ACC112 (cell line): ENCODE data around the gene KMT2C.
"Not testable (repeated sequence)": the region's sequence is repeated elsewhere in the genome, so short reads cannot be mapped to it uniquely, and the experiment has no call there.

Experiments used
- H2AFZ ChIP-seq: fragments of 200-600 bp; sonication (generic); one replicate; pipeline ENCODE4 v1.6.0; 2017; ENCODE audit warnings: antibody characterized with exemption, low read length; ENCODE audit not compliant: unreplicated experiment
- H3K27ac ChIP-seq: fragments of 200-600 bp; sonication (generic); 2 replicates; pipeline ENCODE4 v1.5.1; 2014; ENCODE audit warnings: low read depth, mild to moderate bottlenecking, antibody characterized with exemption, low read length, moderate library complexity
- H3K27me3 ChIP-seq: fragments of 200-600 bp; sonication (generic); 2 replicates; pipeline ENCODE4 v1.6.1; 2014; ENCODE audit warnings: mild to moderate bottlenecking, antibody characterized with exemption, low read length, moderate library complexity, mixed read lengths; ENCODE audit not compliant: insufficient read depth
- H3K36me3 ChIP-seq: fragments of 200-600 bp; sonication (generic); 2 replicates; pipeline ENCODE4 v1.6.1; 2016; ENCODE audit warnings: mild to moderate bottlenecking, antibody characterized with exemption, low read length, moderate library complexity, mixed read lengths; ENCODE audit not compliant: insufficient read depth
- H3K4me1 ChIP-seq: fragments of 200-600 bp; sonication (generic); one replicate; pipeline ENCODE4 v1.6.1; 2016; ENCODE audit warnings: low read length, mixed read lengths; ENCODE audit not compliant: insufficient read depth, unreplicated experiment, control insufficient read depth
- H3K4me3 ChIP-seq: fragments of 200-600 bp; sonication (generic); 2 replicates; pipeline ENCODE4 v1.5.1; 2014; ENCODE audit warnings: mild to moderate bottlenecking, low read depth, low read length
- H3K79me2 ChIP-seq: fragments of 200-600 bp; sonication (generic); one replicate; pipeline ENCODE4 v1.6.0; 2016; ENCODE audit warnings: low read length; ENCODE audit not compliant: control insufficient read depth, unreplicated experiment, insufficient read depth

Gene KMT2C

DNA sequence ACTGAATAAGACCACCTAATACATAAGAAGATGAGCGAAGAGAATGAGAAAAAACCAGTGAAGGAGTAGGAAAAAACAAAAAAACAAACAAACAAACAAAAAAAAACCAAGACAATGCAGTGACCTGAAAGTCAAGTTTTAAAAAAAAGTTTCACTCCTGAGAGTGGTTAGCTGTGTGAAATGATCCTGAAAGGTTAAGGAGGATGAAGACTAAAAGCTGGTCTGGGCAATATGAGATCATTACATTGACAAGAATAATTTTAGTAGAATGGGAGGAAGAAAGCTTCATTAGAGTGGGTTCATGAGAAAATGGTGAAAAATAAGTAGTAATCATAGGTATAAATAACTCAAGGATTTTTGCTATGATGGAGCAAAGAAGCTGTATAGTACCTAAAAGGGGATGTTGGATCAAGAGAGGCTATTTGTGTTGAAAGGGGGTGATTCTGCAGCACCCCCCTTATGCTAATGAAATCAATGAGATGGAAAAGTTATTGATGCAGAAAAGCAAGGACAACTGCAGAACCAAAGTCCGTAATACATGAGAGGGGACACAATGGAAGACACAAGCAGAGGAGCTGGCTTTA is 80.2 kb downstream of the KMT2C start:
- H3K4me3 ChIP-seq = no peak overlapping the region
- H3K27me3 ChIP-seq = no peaks in the 10 kb centered on the region
- H3K4me1 ChIP-seq = peaks cover 12% of the 10 kb centered on the region
- no peak overlapping the region for H2AFZ ChIP-seq
- H3K79me2 ChIP-seq = peaks cover 35% of the 10 kb centered on the region
- no peak overlapping the region for H3K27ac ChIP-seq
- H3K36me3 ChIP-seq = peaks cover 14% of the 10 kb centered on the region; the same call in 1 of the 2 replicates

GRCh38 chr7:152354061-152354460 is 81.7 kb downstream of the KMT2C start:
- no peak overlapping the region for H3K27ac ChIP-seq
- peaks cover 27% of the 10 kb centered on the region for H3K79me2 ChIP-seq
- H3K36me3 ChIP-seq = peaks cover 21% of the 10 kb centered on the region; the same call in 1 of the 2 replicates
- H3K4me1 ChIP-seq = peaks cover 12% of the 10 kb centered on the region
- no peaks in the 10 kb centered on the region for H3K27me3 ChIP-seq
- no peak overlapping the region for H3K4me3 ChIP-seq
- H2AFZ ChIP-seq = no peak overlapping the region

GRCh38 chr7:152353281-152353680 is 82.5 kb downstream of the KMT2C start:
- not testable (repeated sequence) for H2AFZ ChIP-seq, H3K27me3 ChIP-seq, H3K4me3 ChIP-seq, H3K27ac ChIP-seq
- peaks cover 26% of the 10 kb centered on the region for H3K36me3 ChIP-seq
- peaks cover 22% of the 10 kb centered on the region for H3K79me2 ChIP-seq
- H3K4me1 ChIP-seq = peaks cover 12% of the 10 kb centered on the region

DNA sequence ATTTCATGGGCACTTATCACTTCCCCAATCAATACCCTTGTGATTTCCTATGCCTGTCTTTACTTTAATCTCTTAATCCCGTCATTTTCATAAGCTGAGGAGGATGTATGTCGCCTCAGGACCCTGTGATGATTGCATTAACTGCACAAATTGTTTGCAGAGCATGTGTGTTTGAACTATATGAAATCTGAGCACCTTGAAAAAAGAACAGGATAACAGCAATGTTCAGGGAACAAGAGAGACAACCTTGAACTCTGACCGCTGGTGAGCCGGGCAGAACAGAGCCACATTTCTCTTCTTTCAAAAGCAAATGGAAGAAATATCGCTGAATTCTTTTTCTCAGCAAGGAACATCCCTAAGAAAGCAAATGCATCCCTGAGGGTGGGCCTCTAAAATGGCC is 84.1 kb downstream of the KMT2C start:
- peaks cover 23% of the 10 kb centered on the region for H3K79me2 ChIP-seq
- peaks cover 12% of the 10 kb centered on the region for H3K4me1 ChIP-seq
- H3K27ac ChIP-seq, H3K27me3 ChIP-seq, H3K4me3 ChIP-seq, H2AFZ ChIP-seq: not testable (repeated sequence)
- peaks cover 37% of the 10 kb centered on the region for H3K36me3 ChIP-seq

GRCh38 chr7:152351168-152351567 is 84.6 kb downstream of the KMT2C start:
- Histone ChIP-seq H3K4me1 (peaks cover 12% of the 10 kb centered on the region), H2AFZ (no peak overlapping the region), H3K36me3 (peaks cover 37% of the 10 kb centered on the region), H3K27me3 (no peaks in the 10 kb centered on the region), H3K27ac (no peak overlapping the region), H3K4me3 (no peak overlapping the region), H3K79me2 (peaks cover 23% of the 10 kb centered on the region)

DNA sequence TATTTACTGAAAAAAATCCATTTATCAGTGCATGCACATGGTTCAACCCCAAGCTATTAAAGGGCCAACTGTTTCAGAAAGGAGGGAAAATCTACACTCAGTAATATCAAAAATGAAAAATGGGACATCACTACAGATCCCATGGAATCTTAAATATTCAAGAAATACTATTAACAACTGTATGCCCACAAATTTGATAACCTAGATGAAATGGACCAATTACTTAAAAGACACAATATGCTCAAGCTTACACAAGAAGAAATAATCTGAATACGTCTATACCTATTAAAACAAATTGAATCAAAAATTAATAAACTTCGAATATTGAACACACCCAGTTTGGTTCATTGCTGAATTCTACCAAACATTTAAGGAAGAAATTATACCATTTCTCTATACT is 87.9 kb downstream of the KMT2C start:
- Histone ChIP-seq H3K27me3 (no peaks in the 10 kb centered on the region), H3K36me3 (peaks cover 31% of the 10 kb centered on the region), H3K4me3 (no peak overlapping the region), H3K4me1 (no peaks in the 10 kb centered on the region), H3K27ac (no peak overlapping the region), H2AFZ (no peak overlapping the region), H3K79me2 (peaks cover 27% of the 10 kb centered on the region)

GRCh38 chr7:152344253-152344652 is 91.5 kb downstream of the KMT2C start:
- H2AFZ ChIP-seq = no peak overlapping the region
- no peak overlapping the region for H3K4me3 ChIP-seq
- peaks cover 44% of the 10 kb centered on the region for H3K79me2 ChIP-seq
- peaks cover 4% of the 10 kb centered on the region for H3K4me1 ChIP-seq
- peaks cover 17% of the 10 kb centered on the region for H3K36me3 ChIP-seq
- no peak overlapping the region for H3K27ac ChIP-seq
- H3K27me3 ChIP-seq = no peaks in the 10 kb centered on the region

GRCh38 chr7:152342796-152343195 is 93.0 kb downstream of the KMT2C start:
- Histone ChIP-seq H3K4me3 (no peak overlapping the region), H3K27ac (no peak overlapping the region), H3K36me3 (peaks cover 6% of the 10 kb centered on the region), H2AFZ (no peak overlapping the region), H3K27me3 (no peaks in the 10 kb centered on the region), H3K4me1 (peaks cover 4% of the 10 kb centered on the region), H3K79me2 (peaks cover 50% of the 10 kb centered on the region)

GRCh38 chr7:152341914-152342236 is 93.9 kb downstream of the KMT2C start:
- Histone ChIP-seq H3K4me1 (peaks cover 4% of the 10 kb centered on the region), H3K4me3 (no peak overlapping the region), H3K27ac (no peak overlapping the region), H3K36me3 (no peaks in the 10 kb centered on the region), H3K27me3 (no peaks in the 10 kb centered on the region), H2AFZ (no peak overlapping the region), H3K79me2 (peaks cover 53% of the 10 kb centered on the region)

DNA sequence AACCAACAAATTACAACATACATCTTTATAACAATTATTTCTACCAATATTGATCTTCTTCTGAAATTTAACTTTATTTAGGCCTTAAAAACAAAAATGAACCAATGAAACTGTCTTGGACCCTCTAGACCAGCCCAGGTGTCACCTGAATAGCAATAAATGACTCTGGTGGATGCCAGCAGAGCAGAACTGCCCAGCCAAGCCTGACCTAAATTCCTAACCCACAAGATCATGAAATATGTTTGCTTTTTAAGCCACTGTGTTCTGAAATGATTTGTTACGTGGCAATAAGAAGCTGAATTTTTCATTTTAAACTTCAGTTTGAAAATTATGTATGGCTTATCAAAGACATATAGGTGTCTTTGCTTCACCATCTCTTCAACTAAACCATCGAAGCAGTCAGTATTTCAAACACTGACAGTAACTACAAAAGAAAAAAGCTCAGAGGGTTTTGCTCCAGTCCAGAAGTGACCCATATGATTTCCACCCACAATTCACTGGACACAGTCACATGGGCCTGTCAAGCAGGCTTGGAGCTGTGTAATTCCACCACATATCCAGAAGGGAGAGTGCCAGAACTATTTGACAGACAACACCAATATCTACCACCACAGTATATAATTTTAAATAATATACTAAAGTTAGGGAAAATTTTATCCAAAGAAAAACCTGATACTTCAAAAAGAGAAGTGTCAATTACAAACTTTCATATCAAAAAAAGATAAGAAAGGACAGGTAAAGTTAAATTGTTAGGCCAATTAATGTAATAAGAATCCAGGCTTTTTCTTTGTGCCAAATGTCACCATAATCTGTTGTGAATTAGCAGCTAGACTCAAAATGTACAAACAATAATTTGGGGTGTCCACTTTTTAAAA is 94.5 kb downstream of the KMT2C start:
- Histone ChIP-seq H3K4me1 (peaks cover 9% of the 10 kb centered on the region), H3K79me2 (peaks cover 56% of the 10 kb centered on the region), H3K36me3 (no peaks in the 10 kb centered on the region), H3K4me3 (no peak overlapping the region), H2AFZ (no peak overlapping the region), H3K27ac (no peak overlapping the region), H3K27me3 (no peaks in the 10 kb centered on the region)

GRCh38 chr7:152340161-152340560 is 95.6 kb downstream of the KMT2C start:
- H3K27me3 ChIP-seq = no peaks in the 10 kb centered on the region
- H3K36me3 ChIP-seq = no peaks in the 10 kb centered on the region
- H3K4me3 ChIP-seq = no peak overlapping the region
- peaks cover 11% of the 10 kb centered on the region for H3K4me1 ChIP-seq
- no peak overlapping the region for H2AFZ ChIP-seq
- H3K79me2 ChIP-seq = peaks cover 59% of the 10 kb centered on the region
- no peak overlapping the region for H3K27ac ChIP-seq
